Body of pancreas (tissue), 4 donors: ENCODE results near the gene FBLN2.

ENCODE experiments used
- POLR2A ChIP-seq, 3 donors: fragments of 450-650 bp; IDR thresholded peaks; one replicate each; pipeline ENCODE4 v1.6.1; 2016; ENCODE audit warnings: antibody characterized with exemption in 3 of 3, mild to moderate bottlenecking in 2 of 3
- TF ChIP-seq, protein P1 (sequence below), 7 experiments: fragments of 450-650 bp in 4 of 7; fragments of 200-600 bp in 3 of 7; sonication (generic) in 3 of 7; IDR thresholded peaks; one replicate each; pipeline ENCODE4 v1.5.1; 2016 to 2019; ENCODE audit warnings: antibody characterized with exemption in 7 of 7

DNA sequence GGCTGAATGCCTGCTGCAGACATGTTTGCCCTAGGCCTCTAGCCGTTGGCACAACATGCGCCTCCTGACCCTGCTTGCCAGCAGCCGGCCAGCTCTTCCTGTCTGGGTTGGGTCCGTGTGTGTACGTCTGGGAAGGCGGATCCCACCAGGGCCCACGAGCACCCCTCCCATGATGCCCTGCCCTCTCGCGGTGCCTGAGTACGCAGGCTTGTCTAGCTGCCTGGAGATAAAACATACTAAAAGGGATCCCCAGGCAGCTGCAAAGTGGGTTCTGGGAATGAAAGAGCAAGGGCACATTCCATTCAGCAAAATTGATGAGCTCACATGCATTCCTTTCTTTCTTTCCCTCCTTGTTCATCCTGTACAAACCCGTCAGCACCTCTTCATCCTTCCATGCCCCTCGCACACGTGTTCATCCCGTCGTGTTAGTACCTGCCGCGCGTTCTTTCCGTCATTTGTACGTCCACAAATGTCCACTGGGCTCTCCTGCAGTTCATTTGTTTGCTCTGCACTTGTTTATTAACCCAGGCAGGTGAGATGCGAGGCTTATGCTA is 74.3 kb downstream of the FBLN2 start:
- TF ChIP-seq POLR2A (IDR thresholded peaks at IDR 0.05), result no peak
- TF ChIP-seq, protein P1, sequence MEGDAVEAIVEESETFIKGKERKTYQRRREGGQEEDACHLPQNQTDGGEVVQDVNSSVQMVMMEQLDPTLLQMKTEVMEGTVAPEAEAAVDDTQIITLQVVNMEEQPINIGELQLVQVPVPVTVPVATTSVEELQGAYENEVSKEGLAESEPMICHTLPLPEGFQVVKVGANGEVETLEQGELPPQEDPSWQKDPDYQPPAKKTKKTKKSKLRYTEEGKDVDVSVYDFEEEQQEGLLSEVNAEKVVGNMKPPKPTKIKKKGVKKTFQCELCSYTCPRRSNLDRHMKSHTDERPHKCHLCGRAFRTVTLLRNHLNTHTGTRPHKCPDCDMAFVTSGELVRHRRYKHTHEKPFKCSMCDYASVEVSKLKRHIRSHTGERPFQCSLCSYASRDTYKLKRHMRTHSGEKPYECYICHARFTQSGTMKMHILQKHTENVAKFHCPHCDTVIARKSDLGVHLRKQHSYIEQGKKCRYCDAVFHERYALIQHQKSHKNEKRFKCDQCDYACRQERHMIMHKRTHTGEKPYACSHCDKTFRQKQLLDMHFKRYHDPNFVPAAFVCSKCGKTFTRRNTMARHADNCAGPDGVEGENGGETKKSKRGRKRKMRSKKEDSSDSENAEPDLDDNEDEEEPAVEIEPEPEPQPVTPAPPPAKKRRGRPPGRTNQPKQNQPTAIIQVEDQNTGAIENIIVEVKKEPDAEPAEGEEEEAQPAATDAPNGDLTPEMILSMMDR (IDR thresholded peaks at IDR 0.05), result no peak
